HG03280 (cell line): ENCODE measurements around the gene FBN2.
"Not testable (repeated sequence)": the region's sequence is repeated elsewhere in the genome, so short reads cannot be mapped to it uniquely, and the experiment has no call there.

ENCODE experiments used
- ATAC-seq: cut with Tn5 transposase; IDR thresholded peaks from one replicate; pipeline ENCODE4 v1.9.1; 2021; ENCODE audit warnings: mild to moderate bottlenecking, moderate library complexity; ENCODE audit not compliant: unreplicated experiment

FBN2 gene

GRCh38 chr5:128480158-128480557, 57.9 kb downstream of the FBN2 start:
- no peak for ATAC-seq

- no peak for ATAC-seq
Measured at GRCh38 chr5:128478386-128479368, 59.4 kb downstream of the FBN2 start.

GRCh38 chr5:128477944-128478343, 60.1 kb downstream of the FBN2 start:
- ATAC-seq = no peak

GRCh38 chr5:128475693-128476092, 62.4 kb downstream of the FBN2 start:
- no peak for ATAC-seq

- ATAC-seq = no peak
Measured at GRCh38 chr5:128472919-128473318, 65.1 kb downstream of the FBN2 start.

- no peak for ATAC-seq
Measured at GRCh38 chr5:128472036-128472435, 66.0 kb downstream of the FBN2 start.

GRCh38 chr5:128470663-128471062, 67.4 kb downstream of the FBN2 start:
- no peak for ATAC-seq

GRCh38 chr5:128469912-128470311, 68.1 kb downstream of the FBN2 start:
- no peak for ATAC-seq

GRCh38 chr5:128466980-128467379, 71.1 kb downstream of the FBN2 start:
- no peak for ATAC-seq

- no peak for ATAC-seq
Measured at GRCh38 chr5:128466554-128466953, 71.5 kb downstream of the FBN2 start.

- no peak for ATAC-seq
Measured at GRCh38 chr5:128464596-128464995, 73.4 kb downstream of the FBN2 start.

GRCh38 chr5:128462330-128462729, 75.7 kb downstream of the FBN2 start:
- no peak for ATAC-seq

GRCh38 chr5:128457147-128457915, 80.7 kb downstream of the FBN2 start:
- not testable (repeated sequence) for ATAC-seq

- ATAC-seq = no peak
Measured at GRCh38 chr5:128455841-128456361, 82.1 kb downstream of the FBN2 start.

GRCh38 chr5:128453121-128453520, 84.9 kb downstream of the FBN2 start:
- no peak for ATAC-seq

- ATAC-seq = not testable (repeated sequence)
Measured at GRCh38 chr5:128447224-128447623, 90.8 kb downstream of the FBN2 start.

GRCh38 chr5:128441941-128442350, 96.1 kb downstream of the FBN2 start:
- ATAC-seq = no peak

GRCh38 chr5:128441165-128441564, 96.9 kb downstream of the FBN2 start:
- no peak for ATAC-seq

GRCh38 chr5:128436749-128437188, 101.3 kb downstream of the FBN2 start:
- ATAC-seq = no peak

GRCh38 chr5:128435861-128436260, 102.2 kb downstream of the FBN2 start:
- ATAC-seq = no peak

- ATAC-seq = no peak
Measured at GRCh38 chr5:128434993-128435392, 103.1 kb downstream of the FBN2 start.
